GM18508 (cell line): Measurements from ENCODE around the gene SPHK2.
"Not testable (repeated sequence)": the region's sequence is repeated elsewhere in the genome, so short reads cannot be mapped to it uniquely, and the experiment has no call there.

ENCODE experiments used
- ATAC-seq: cut with Tn5 transposase; IDR thresholded peaks from one replicate; pipeline ENCODE4 v1.9.1; 2021; ENCODE audit warnings: moderate number of reproducible peaks; ENCODE audit not compliant: insufficient read depth, unreplicated experiment

Gene SPHK2

GRCh38 chr19:48619692-48620585 lies 633 bp downstream of the SPHK2 start:
- ATAC-seq, result no peak

GRCh38 chr19:48623556-48624066 lies 4.3 kb downstream of the SPHK2 start:
- no peak for ATAC-seq

DNA sequence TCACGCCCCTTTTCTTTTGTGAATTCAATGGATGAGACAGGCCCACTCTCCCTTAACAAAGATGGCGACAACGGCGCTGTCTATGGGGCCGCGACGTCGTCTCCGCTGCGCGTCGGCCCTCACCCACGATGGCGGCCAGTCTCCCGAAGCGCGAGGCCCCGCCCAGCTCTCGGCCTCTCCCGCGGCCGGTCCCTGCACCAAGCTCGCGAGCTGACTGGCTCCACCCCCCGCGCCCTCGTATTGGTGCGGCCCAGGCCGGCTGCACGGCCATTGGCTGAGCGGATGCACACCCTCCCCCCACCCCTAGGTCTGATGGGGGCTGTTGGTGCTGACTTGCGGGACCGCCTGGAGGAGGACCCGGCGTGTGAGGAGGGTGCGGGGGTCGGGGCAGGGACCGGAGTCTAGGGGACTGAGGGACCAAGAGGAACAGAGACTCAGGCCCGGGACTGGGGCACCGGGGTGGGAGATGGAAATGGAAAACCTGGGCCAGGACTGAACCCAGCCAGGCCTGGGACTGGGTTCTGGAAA lies 4.8 kb downstream of the SPHK2 start:
- ATAC-seq, result no peak

- ATAC-seq, result no peak
These were observed 5.8 kb downstream of the SPHK2 start for GRCh38 chr19:48624791-48625723.

GRCh38 chr19:48625891-48626327 lies 6.6 kb downstream of the SPHK2 start:
- ATAC-seq, result no peak

- no peak for ATAC-seq
These were observed 8.0 kb downstream of the SPHK2 start for GRCh38 chr19:48627201-48627864.

GRCh38 chr19:48627865-48628314 lies 8.6 kb downstream of the SPHK2 start:
- no peak for ATAC-seq

GRCh38 chr19:48628486-48629296 lies 9.4 kb downstream of the SPHK2 start:
- ATAC-seq, result no peak

GRCh38 chr19:48629297-48629598 lies 9.9 kb downstream of the SPHK2 start:
- ATAC-seq, result no peak

- ATAC-seq, result no peak
These were observed 10.4 kb downstream of the SPHK2 start for GRCh38 chr19:48629599-48630295.

- ATAC-seq, result no peak
These were observed 11.2 kb downstream of the SPHK2 start for GRCh38 chr19:48630296-48631063.

- ATAC-seq, result no peak
These were observed 11.9 kb downstream of the SPHK2 start for GRCh38 chr19:48631225-48631624.

GRCh38 chr19:48632286-48632685 lies 13.0 kb downstream of the SPHK2 start:
- not testable (repeated sequence) for ATAC-seq

- ATAC-seq, result no peak
These were observed 13.4 kb downstream of the SPHK2 start for GRCh38 chr19:48632692-48633147.

DNA sequence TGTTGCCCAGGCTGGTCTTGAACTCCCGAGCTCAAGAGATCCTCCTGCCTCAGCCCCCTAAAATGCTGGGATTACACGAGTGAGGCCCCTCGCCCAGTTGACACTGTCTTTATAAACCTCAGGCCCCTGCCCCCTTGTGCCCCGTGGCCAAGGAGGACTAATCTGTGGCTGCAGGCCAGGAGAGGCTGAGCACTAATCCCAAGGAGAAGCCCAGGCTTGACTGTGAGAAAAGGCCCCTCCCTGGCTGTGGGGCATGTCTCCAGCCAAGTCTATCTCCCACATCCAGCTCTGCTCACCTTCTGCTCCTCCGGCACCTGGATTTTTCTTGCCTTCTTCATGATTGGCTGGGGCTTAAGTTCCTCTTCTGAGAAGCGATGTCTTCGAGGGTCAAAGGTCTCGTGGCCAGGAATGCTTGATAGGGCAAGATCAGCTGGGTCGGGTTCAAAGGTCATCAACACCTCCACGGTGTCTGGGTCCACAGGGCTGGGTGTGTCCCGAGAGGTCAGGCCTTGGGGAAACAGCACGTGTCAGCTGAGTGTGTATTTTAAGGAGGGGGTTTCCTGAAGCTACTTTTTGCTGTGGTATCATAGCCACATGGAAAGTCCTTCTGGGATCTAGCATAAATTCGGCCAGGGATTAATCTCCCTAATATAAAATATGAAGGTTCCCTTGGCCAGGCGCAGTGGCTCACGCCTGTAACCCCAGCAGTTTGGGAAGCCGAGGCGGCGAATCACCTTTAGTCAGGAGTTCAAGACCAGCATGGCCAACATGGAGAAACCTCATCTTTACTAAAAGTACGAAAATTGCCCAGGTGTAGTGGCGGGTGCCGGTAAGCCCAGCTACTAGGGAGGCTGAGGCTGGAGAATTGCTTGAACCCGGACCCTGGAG lies 14.1 kb downstream of the SPHK2 start:
- ATAC-seq, result no peak

DNA sequence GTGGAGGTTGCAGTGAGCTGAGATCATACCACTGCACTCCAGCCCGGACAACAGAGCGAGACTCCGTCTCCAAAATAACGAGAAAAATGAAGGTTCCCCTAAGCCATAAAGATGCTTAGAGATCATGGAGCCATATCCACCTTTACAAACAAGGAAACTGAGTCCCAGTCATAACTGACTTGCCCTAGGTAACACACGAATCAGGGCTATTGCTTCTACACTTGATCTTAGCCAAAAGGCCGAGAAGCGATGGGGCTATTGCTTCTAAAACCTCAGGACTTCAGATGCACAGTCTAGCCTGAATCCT lies 14.7 kb downstream of the SPHK2 start:
- ATAC-seq, result no peak
